ENCODE data around the gene SQSTM1.

Gene SQSTM1

GRCh38 chr5:179798771-179799643 lies 21.7 kb upstream of the SQSTM1 start:
- Mint-ChIP-seq H3K27me3 (no peaks in the 10 kb centered on the region), H3K4me1 (ENCODE audit: low read depth) (peaks cover 41% of the 10 kb centered on the region), H3K9me3 (no peaks in the 10 kb centered on the region), H3K4me3 (no peak overlapping the region), H3K36me3 (ENCODE audit: low read depth) (peaks cover 34% of the 10 kb centered on the region), H3K27ac (no peak overlapping the region)
- no peak for DNase-seq

- Mint-ChIP-seq H3K36me3 (ENCODE audit: low read depth) (peaks cover 34% of the 10 kb centered on the region), H3K4me1 (ENCODE audit: low read depth) (peaks cover 41% of the 10 kb centered on the region), H3K9me3 (no peaks in the 10 kb centered on the region), H3K27me3 (no peaks in the 10 kb centered on the region), H3K4me3 (no peak overlapping the region), H3K27ac (no peak overlapping the region)
- DNase-seq: no peak
These were observed 21.1 kb upstream of the SQSTM1 start for GRCh38 chr5:179799644-179799973.

GRCh38 chr5:179800071-179800695 lies 20.5 kb upstream of the SQSTM1 start:
- Mint-ChIP-seq H3K27me3 (no peaks in the 10 kb centered on the region), H3K4me3 (no peak overlapping the region), H3K4me1 (ENCODE audit: low read depth) (peaks cover 41% of the 10 kb centered on the region), H3K27ac (no peak overlapping the region), H3K9me3 (no peaks in the 10 kb centered on the region), H3K36me3 (ENCODE audit: low read depth) (peaks cover 34% of the 10 kb centered on the region)
- no peak for DNase-seq

GRCh38 chr5:179800696-179801201 lies 20.0 kb upstream of the SQSTM1 start:
- Mint-ChIP-seq H3K9me3 (no peaks in the 10 kb centered on the region), H3K27ac (no peak overlapping the region), H3K27me3 (no peaks in the 10 kb centered on the region), H3K4me1 (ENCODE audit: low read depth) (peaks cover 43% of the 10 kb centered on the region), H3K36me3 (ENCODE audit: low read depth) (peaks cover 34% of the 10 kb centered on the region), H3K4me3 (no peak overlapping the region)
- DNase-seq: no peak

- no peaks in the 10 kb centered on the region for H3K9me3 Mint-ChIP-seq
- no peak overlapping the region for H3K4me3 Mint-ChIP-seq
- peak; percentile 91 for DNase-seq
- H3K4me1 Mint-ChIP-seq (ENCODE audit: low read depth): peaks cover 42% of the 10 kb centered on the region
- H3K27ac Mint-ChIP-seq: no peak overlapping the region
- no peaks in the 10 kb centered on the region for H3K27me3 Mint-ChIP-seq
- H3K36me3 Mint-ChIP-seq (ENCODE audit: low read depth): peaks cover 34% of the 10 kb centered on the region
These were observed 19.1 kb upstream of the SQSTM1 start for GRCh38 chr5:179801304-179802206.

- no peak overlapping the region for H3K4me3 Mint-ChIP-seq
- no peak for DNase-seq
- H3K9me3 Mint-ChIP-seq: no peaks in the 10 kb centered on the region
- no peak overlapping the region for H3K27ac Mint-ChIP-seq
- no peaks in the 10 kb centered on the region for H3K27me3 Mint-ChIP-seq
- H3K36me3 Mint-ChIP-seq (ENCODE audit: low read depth): peaks cover 27% of the 10 kb centered on the region
- peaks cover 36% of the 10 kb centered on the region for H3K4me1 Mint-ChIP-seq (ENCODE audit: low read depth)
These were observed 18.4 kb upstream of the SQSTM1 start for GRCh38 chr5:179802207-179802883.

- DNase-seq: no peak
- H3K4me1 Mint-ChIP-seq (ENCODE audit: low read depth): peaks cover 36% of the 10 kb centered on the region
- H3K27ac Mint-ChIP-seq: no peak overlapping the region
- H3K4me3 Mint-ChIP-seq: no peak overlapping the region
- H3K36me3 Mint-ChIP-seq (ENCODE audit: low read depth): peaks cover 25% of the 10 kb centered on the region
- H3K27me3 Mint-ChIP-seq: no peaks in the 10 kb centered on the region
- no peaks in the 10 kb centered on the region for H3K9me3 Mint-ChIP-seq
These were observed 17.6 kb upstream of the SQSTM1 start for GRCh38 chr5:179802950-179803562.

GRCh38 chr5:179803651-179804554 lies 16.8 kb upstream of the SQSTM1 start:
- Mint-ChIP-seq H3K27me3 (no peaks in the 10 kb centered on the region), H3K36me3 (ENCODE audit: low read depth) (peaks cover 18% of the 10 kb centered on the region), H3K9me3 (no peaks in the 10 kb centered on the region), H3K4me3 (peak overlapping the region; percentile 83), H3K27ac (peak overlapping the region; percentile 81), H3K4me1 (ENCODE audit: low read depth) (peaks cover 39% of the 10 kb centered on the region)
- peak; percentile 68 for DNase-seq

GRCh38 chr5:179804555-179804947 lies 16.2 kb upstream of the SQSTM1 start:
- H3K27me3 Mint-ChIP-seq: no peaks in the 10 kb centered on the region
- no peak for DNase-seq
- no peaks in the 10 kb centered on the region for H3K9me3 Mint-ChIP-seq
- peak overlapping the region; percentile 44 for H3K27ac Mint-ChIP-seq
- H3K36me3 Mint-ChIP-seq (ENCODE audit: low read depth): peaks cover 11% of the 10 kb centered on the region
- H3K4me3 Mint-ChIP-seq: peak overlapping the region; percentile 83
- H3K4me1 Mint-ChIP-seq (ENCODE audit: low read depth): peaks cover 39% of the 10 kb centered on the region

GRCh38 chr5:179805070-179805528 lies 15.6 kb upstream of the SQSTM1 start:
- Mint-ChIP-seq H3K36me3 (ENCODE audit: low read depth) (peaks cover 7% of the 10 kb centered on the region), H3K4me1 (ENCODE audit: low read depth) (peaks cover 39% of the 10 kb centered on the region), H3K9me3 (no peaks in the 10 kb centered on the region), H3K4me3 (peak overlapping the region; percentile 83), H3K27ac (peak overlapping the region; percentile 81), H3K27me3 (no peaks in the 10 kb centered on the region)
- DNase-seq: no peak

- DNase-seq: no peak
- peak overlapping the region; percentile 83 for H3K4me3 Mint-ChIP-seq
- H3K4me1 Mint-ChIP-seq (ENCODE audit: low read depth): peaks cover 39% of the 10 kb centered on the region
- H3K36me3 Mint-ChIP-seq (ENCODE audit: low read depth): peaks cover 11% of the 10 kb centered on the region
- no peaks in the 10 kb centered on the region for H3K27me3 Mint-ChIP-seq
- peak overlapping the region; percentile 81 for H3K27ac Mint-ChIP-seq
- no peaks in the 10 kb centered on the region for H3K9me3 Mint-ChIP-seq
These were observed 15.0 kb upstream of the SQSTM1 start for GRCh38 chr5:179805529-179806249.

- peak; percentile 80 for DNase-seq
- Mint-ChIP-seq H3K4me3 (peak within 1 kb of the TSS; percentile 73), H3K27me3 (no peaks in the 10 kb centered on the region), H3K27ac (no peak within 1 kb of the TSS), H3K9me3 (no peaks in the 10 kb centered on the region), H3K4me1 (ENCODE audit: low read depth) (peaks cover 39% of the 10 kb centered on the region), H3K36me3 (ENCODE audit: low read depth) (peaks cover 11% of the 10 kb centered on the region)
These were observed 14.3 kb upstream of the SQSTM1 start, which contains the start of gene MGAT4B for GRCh38 chr5:179806250-179807048. Gene MGAT4B, minus strand, starts transcription at chr5:179806866. Its CDS starts 283 bp downstream, at chr5:179806583.

All from activated T-cell treated with anti-CD3 and anti-CD28 coated beads, Interleukin-2, amount 50 U/mL, for 24 hours (primary cell).